HG03135 (cell line): ENCODE data around the gene RTBDN.

ENCODE experiments used
- ATAC-seq: cut with Tn5 transposase; IDR thresholded peaks from one replicate; pipeline ENCODE4 v1.9.1; 2021; ENCODE audit warnings: mild to moderate bottlenecking, moderate library complexity; ENCODE audit not compliant: unreplicated experiment

Gene RTBDN

DNA sequence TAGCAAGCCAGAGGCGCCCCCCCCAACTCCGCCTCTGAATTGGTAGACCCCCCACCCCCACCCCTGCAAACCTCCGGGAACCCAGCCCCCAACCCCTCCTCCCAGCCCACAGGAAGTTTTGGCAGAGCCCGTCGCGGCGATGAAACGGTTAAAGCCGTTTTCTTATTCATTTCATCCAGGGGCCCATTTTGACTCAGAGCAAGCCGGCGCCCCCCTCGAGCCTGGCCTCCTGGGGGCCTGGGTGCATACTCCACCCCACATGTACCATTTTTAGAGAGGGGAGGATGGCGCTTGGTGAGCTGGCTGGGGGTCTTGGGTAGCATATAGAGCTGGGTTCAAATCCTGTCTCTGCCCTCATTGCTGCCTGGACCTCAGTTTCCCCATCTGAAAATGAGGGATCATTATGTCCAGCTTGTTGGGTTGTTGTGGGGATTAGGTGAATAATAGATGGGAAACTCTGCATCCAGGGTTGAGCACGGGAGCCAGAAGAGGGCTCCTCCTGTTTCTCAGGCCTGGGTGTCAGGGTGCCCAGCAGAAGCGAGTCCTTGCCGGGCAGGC, 51.0 kb downstream of the RTBDN start:
- no peak for ATAC-seq

DNA sequence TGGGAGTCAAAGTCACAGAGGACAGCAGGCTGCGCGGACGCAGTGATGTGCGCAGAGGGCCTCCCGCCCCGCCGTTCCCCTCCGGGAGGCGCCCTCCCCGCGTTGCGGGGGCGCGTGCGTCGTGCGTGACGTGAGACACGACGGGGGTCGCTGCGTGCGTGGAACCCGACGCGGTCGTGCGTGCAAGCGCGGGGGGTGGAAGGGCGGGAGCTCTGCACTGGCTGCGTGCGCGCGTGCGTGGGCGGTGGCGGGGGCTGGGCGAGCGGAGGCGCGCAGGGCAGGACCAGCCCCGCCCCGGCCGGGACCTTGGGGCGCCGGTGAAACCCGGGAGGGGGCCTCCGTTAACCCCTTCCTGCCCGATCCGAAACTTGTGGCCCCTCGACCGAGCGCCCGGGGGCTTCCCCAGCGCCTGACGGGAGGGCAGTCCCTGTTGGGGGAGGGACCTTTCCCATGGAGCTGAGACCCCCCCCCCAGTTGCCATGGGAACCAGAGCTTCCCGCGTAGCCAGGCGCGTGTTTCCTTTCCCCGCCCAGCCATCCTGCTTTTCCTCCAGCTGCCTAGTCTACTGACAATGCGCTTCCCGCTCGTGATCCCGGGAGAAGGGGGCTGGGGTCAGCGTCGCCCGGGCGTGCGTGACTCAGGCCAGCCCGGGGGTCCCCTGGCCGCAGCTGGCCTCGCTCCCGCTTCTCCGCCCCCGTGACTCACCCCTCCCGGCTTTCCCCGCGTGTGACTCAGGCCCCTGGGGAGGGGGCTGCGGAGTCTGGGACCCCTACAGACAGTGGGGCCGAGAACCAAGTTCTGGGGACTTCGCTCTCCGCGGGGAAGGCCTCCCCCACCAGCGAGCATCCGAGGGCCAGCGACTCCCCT, 51.7 kb downstream of the RTBDN start:
- ATAC-seq: peak; percentile 33

- peak; percentile 4 for ATAC-seq
These were observed 52.3 kb downstream of the RTBDN start for GRCh38 chr19:12782174-12782423.

GRCh38 chr19:12779162-12779993, 55.0 kb downstream of the RTBDN start:
- no peak for ATAC-seq

DNA sequence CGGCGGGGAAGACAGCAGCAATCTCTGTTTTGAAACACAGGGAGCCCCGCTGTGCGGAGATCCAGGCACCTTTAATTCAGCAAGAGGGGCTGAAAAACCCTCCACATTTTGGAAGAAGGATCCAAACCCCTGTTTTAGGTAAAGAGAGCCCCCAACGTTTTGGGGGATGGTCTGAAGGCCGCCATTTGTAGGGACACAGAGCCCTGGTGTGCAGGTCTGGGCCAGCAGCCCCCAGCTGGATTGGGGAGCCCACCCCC, 55.5 kb downstream of the RTBDN start:
- ATAC-seq: no peak

- no peak for ATAC-seq
These were observed 56.1 kb downstream of the RTBDN start for GRCh38 chr19:12778017-12778904.

DNA sequence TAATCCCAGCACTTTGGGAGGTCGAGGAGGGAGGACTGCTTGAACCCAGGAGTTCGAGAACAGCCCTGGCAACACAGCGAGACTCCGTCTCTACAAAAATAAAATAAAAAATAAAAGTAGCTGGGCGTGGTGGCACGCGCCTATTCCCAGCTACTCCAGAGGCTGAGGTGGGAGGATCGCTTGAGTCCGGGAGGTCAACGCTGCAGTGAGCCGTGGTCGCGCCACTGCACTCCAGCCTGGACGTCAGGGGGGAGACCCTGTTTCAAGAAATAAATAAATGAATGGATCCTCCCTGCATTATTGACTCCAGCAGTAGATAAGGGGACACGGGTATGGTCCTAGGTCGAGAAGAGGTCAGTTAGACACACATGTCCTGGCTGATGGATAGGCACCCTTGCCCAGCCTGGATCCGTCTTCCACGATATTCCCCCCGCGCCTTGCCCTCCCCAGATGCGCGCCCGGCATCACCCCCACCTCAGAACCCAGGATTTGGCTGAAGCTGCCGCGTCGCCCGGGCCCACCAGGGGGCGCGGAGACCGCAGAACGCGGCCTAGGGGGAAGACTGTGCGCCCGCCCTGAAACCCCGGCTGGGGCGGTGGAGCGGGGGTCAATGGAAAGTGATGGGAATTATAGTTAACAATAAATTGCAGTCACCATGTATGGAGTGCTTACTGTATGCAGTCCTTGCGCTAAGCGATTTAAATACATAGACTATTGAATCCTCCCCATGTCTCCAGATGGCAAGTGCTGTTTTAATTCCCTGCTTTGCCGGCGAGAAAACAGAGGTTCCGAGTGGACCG, 57.0 kb downstream of the RTBDN start:
- peak; percentile 34 for ATAC-seq
